DMS153 treated with DMSO at 0.1 percent for 48 hours (cell line): ENCODE measurements around the gene PCDHB11.
"Not testable (repeated sequence)": the region's sequence is repeated elsewhere in the genome, so short reads cannot be mapped to it uniquely, and the experiment has no call there.

ENCODE experiments used
- DNase-seq: peaks from one replicate; lab custom pipeline; 2025; ENCODE audit not compliant: unreplicated experiment; lab: John Stamatoyannopoulos, UW

Gene PCDHB11

DNA sequence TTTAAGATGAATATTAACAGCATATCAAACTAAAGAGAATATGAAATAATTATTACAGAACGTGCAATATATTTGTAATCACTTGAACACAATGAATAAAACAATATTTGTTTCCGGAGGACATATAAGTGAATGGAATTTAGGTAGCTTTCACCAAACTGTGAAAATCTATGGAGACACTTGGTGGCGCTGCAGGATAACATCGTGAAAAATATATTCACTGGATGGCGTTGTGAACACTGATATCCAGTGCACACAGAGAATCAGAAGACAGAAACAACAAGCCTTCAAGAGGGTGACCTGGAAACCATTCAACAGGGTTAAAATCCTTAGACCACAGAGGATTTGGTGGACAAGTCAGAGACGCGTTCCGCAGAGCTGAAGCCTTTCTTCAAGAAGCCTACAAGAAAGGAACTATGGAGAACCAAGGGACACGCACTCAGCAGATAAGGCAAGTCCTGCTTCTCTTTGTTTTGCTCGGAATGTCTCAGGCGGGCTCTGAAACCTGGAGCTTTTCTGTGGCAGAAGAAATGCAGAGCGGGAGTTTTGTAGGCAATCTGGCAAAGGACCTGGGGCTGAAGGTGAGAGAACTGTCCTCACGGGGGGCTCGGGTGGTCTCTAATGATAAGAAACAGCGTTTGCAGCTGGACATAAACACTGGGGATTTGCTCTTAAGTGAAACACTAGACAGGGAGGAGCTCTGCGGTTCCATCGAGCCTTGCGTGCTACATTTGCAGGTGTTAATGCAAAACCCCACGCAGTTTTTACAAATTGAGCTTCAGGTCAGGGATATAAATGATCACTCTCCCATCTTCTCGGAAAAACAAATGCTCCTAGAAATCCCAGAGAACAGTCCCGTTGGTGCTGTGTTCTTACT lies at the start of gene PCDHB11:
TSS of gene PCDHB11 (plus strand) at position 269 of the 877 bp plus-strand sequence. CDS start at position 417, 148 bp downstream.
- no peak for DNase-seq

DNA sequence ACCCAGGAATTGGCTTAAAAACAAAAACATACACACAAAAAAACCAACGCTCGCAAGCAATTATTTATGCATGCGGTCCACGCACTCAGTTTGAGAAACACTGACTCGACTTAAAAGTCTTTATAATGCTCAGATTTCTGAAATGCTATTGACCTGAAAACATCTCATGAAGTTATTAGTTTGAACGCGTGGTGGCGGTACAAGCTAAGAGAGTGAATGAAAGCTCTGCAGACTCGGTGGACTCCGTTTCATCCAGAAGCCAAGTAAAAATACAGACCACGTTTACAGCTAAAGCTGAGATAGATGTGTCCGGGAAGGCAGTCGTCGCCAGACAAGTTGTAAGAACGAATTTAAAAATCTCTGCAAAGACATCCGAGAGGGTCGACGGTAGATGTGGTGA lies 49.6 kb upstream of the PCDHB11 start, which contains the start of gene PCDHB6:
TSS of gene PCDHB6 (plus strand) at position 246 of the 400 bp plus-strand sequence. CDS start 201 bp downstream, outside the sequence.
- no peak for DNase-seq

DNA sequence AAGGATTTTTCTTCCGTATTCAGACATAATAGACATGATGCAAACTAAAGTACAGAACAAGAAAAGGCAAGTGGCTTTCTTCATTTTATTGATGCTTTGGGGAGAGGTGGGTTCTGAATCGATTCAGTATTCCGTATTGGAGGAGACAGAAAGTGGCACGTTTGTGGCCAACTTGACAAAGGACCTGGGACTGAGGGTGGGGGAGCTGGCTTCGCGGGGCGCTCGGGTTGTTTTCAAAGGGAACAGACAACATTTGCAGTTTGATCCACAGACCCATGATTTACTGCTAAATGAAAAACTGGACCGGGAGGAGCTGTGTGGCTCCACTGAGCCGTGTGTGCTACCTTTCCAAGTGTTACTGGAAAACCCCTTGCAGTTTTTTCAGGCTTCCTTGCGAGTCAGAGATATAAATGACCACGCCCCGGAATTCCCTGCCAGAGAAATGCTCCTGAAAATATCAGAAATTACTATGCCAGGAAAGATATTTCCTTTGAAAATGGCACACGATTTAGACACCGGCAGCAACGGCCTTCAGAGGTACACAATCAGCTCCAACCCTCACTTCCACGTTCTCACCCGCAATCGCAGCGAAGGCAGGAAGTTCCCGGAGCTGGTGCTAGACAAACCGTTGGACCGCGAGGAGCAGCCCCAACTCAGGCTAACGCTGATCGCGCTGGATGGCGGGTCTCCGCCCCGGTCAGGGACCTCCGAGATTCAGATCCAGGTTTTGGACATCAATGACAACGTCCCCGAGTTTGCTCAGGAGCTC lies 49.0 kb upstream of the PCDHB11 start:
- no peak for DNase-seq

DNA sequence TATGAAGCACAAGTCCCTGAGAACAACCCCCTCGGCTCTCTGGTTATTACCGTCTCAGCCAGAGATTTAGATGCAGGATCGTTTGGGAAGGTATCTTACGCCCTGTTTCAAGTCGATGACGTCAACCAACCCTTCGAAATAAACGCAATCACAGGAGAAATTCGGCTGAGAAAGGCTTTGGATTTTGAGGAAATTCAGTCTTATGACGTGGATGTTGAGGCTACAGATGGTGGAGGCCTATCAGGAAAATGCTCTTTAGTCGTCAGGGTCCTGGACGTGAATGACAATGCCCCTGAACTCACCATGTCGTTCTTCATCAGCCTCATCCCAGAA lies 48.5 kb upstream of the PCDHB11 start:
- DNase-seq, result no peak

DNA sequence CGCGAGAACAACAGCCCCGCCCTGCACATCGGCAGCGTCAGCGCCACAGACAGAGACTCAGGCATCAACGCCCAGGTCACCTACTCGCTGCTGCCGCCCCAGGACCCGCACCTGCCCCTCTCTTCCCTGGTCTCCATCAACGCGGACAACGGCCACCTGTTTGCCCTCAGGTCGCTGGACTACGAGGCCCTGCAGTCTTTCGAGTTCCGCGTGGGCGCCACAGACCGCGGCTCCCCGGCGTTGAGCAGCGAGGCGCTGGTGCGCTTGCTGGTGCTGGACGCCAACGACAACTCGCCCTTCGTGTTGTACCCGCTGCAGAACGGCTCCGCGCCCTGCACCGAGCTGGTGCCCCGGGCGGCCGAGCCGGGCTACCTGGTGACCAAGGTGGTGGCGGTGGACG lies 47.8 kb upstream of the PCDHB11 start:
- not testable (repeated sequence) for DNase-seq

DNA sequence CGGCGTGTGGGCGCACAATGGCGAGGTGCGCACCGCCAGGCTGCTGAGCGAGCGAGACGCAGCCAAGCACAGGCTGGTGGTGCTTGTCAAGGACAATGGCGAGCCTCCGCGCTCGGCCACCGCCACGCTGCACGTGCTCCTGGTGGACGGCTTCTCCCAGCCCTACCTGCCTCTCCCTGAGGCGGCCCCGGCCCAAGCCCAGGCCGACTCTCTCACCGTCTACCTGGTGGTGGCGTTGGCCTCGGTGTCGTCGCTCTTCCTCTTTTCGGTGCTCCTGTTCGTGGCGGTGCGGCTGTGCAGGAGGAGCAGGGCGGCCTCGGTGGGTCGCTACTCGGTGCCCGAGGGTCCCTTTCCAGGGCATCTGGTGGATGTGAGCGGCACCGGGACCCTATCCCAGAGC lies 47.3 kb upstream of the PCDHB11 start:
- not testable (repeated sequence) for DNase-seq

DNA sequence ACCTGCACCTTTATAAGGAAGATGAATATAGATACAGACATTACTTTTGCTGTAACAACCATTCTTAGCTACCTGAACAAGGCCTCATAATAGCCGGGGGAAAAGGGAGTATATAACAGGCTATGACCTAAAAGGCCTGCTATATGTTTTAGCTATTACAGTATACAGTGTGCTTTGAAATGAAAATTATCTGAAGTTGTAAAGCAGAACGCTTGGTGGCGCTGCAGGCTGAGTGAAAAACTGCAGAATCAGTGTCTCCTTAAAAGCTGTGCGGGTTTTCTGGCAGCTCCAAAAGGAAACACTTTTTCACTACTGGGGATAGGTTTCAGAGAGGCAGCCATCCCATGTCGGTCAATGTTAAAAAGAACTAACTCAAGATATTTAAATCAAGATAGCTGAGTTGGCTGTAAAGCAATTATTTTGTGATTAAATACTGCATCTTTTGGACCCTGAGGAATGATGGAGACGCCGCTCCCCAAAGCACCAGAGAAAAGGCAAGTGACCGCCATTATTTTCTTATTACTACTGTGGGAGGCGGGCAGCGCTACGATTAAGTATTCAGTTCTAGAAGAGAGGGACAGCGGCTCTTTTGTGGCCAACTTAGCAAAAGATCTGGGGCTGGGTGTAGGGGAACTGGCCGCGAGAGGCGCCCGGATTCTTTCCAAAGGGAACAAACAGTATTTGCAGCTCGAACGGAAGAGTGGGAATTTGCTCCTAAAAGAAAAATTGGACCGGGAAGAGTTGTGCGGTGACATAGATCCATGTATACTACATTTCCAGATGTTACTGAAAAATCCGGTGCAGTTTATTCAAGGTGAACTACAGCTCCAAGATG lies 43.7 kb upstream of the PCDHB11 start:
- no peak for DNase-seq

DNA sequence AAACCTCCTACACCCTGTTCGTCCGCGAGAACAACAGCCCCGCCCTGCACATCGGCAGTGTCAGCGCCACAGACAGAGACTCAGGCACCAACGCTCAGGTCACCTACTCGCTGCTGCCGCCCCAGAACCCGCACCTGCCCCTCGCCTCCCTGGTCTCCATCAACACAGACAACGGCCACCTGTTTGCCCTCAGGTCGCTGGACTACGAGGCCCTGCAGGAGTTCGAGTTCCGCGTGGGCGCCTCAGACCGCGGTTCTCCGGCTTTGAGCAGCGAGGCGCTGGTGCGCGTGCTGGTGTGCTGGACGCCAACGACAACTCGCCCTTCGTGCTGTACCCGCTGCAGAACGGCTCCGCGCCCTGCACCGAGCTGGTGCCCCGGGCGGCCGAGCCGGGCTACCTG lies 42.1 kb upstream of the PCDHB11 start:
- not testable (repeated sequence) for DNase-seq

DNA sequence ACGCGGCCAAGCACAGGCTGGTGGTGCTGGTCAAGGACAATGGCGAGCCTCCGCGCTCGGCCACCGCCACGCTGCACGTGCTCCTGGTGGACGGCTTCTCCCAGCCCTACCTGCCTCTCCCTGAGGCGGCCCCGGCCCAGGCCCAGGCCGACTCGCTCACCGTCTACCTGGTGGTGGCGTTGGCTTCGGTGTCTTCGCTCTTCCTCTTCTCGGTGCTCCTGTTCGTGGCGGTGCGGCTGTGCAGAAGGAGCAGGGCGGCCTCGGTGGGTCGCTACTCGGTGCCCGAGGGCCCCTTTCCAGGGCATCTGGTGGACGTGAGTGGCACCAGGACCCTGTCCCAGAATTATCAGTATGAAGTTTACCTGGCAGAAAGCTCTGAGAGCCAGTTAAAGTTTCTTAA lies 41.5 kb upstream of the PCDHB11 start:
- DNase-seq, result not testable (repeated sequence)

DNA sequence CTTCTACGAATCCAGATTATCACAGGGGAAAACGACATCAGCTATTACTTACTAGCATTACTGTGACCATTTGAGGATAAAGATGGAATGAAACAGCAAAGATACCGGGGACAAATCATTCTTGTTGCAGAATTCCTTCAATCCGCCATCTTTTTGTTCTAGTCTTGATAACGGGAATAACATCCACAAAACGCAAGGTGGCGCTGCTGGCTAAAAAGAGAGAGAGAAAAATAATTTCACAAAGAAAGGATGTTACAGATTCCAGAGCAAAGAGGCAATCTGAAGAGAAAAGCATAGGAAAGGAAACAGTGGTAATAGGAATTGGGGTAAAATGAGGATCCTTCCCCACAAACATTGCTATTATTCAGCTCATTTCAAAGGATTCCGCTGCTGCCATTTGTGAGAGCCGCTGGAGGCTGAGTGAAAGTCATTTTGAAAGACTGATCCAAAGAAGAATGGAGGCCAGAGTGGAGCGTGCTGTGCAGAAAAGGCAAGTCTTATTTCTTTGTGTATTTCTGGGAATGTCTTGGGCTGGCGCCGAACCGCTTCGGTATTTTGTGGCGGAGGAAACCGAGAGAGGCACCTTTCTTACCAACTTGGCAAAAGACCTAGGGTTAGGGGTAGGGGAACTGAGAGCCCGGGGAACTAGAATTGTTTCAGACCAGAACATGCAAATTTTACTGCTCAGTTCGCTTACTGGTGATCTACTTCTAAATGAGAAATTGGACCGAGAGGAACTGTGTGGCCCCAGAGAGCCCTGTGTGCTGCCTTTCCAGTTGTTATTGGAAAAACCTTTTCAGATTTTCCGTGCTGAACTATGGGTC lies 26.8 kb upstream of the PCDHB11 start, which contains the start of gene PCDHB7:
TSS of gene PCDHB7 (plus strand) at position 264 of the 824 bp plus-strand sequence. CDS start at position 456, 192 bp downstream.
- DNase-seq, result no peak

DNA sequence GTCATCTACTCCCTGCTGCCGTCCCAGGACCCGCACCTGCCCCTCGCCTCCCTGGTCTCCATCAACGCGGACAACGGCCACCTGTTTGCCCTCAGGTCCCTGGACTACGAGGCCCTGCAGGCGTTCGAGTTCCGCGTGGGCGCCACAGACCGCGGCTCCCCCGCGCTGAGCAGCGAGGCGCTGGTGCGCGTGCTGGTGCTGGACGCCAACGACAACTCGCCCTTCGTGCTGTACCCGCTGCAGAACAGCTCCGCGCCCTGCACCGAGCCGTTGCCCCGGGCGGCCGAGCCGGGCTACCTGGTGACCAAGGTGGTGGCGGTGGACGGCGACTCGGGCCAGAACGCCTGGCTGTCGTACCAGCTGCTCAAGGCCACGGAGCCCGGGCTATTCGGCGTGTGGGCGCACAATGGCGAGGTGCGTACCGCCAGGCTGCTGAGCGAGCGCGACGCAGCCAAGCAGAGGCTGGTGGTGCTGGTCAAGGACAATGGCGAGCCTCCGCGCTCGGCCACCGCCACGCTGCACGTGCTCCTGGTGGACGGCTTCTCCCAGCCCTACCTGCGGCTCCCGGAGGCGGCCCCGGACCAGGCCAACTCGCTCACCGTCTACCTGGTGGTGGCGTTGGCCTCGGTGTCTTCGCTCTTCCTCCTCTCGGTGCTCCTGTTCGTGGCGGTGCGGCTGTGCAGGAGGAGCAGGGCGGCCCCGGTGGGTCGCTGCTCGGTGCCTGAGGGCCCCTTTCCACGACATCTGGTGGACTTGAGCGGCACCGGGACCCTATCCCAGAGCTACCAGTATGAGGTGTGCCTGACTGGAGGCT lies 24.9 kb upstream of the PCDHB11 start:
- DNase-seq, result not testable (repeated sequence)

DNA sequence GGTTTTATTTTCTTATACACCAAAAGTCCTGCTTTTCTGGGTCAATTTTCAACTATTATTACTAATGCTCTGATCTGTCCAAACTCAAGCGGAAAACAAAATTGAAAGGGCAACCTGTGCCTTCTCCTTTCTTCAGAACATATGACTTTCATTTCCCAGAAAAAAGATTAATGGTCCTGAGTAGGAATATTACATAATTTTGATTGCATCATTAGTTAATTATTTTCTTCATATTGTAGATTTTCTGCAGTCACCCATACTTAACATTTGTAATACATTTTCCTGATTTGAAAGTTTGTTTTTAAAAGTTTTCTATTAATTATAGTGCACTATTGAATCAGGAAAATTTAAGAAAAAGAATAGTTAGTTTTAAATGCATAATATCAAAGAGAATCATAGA lies 23.5 kb upstream of the PCDHB11 start:
- no peak for DNase-seq

DNA sequence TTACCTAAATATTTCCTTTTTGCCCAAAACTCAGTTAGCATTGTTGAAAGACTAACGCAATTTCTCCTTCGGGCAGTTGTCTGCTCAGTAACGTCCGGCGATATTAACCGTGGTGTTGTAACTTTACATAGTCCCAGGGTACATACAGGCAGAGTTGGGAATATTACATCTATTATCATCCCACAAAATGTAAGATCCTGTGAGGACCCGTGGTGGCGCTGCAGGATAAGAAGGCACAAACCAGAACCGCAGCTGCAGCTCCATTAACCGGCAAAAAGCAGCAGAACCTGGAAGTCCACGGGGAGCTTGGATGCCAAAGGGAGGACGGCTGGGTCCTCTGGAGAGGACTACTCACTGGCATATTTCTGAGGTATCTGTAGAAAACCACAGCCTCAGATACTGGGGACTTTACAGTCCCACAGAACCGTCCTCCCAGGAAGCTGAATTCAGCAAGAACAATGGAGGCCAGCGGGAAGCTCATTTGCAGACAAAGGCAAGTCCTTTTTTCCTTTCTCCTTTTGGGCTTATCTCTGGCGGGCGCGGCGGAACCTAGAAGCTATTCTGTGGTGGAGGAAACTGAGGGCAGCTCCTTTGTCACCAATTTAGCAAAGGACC lies 21.7 kb upstream of the PCDHB11 start, which contains the start of gene PCDHB8:
TSS of gene PCDHB8 (plus strand) at position 214 of the 615 bp plus-strand sequence. CDS start at position 459, 245 bp downstream.
- not testable (repeated sequence) for DNase-seq

DNA sequence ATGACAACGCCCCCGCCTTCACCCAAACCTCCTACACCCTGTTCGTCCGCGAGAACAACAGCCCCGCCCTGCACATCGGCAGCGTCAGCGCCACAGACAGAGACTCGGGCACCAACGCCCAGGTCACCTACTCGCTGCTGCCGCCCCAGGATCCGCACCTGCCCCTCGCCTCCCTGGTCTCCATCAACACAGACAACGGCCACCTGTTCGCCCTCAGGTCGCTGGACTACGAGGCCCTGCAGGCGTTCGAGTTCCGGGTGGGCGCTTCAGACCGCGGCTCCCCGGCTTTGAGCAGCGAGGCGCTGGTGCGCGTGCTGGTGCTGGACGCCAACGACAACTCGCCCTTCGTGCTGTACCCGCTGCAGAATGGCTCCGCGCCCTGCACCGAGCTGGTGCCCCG lies 20.1 kb upstream of the PCDHB11 start:
- not testable (repeated sequence) for DNase-seq

DNA sequence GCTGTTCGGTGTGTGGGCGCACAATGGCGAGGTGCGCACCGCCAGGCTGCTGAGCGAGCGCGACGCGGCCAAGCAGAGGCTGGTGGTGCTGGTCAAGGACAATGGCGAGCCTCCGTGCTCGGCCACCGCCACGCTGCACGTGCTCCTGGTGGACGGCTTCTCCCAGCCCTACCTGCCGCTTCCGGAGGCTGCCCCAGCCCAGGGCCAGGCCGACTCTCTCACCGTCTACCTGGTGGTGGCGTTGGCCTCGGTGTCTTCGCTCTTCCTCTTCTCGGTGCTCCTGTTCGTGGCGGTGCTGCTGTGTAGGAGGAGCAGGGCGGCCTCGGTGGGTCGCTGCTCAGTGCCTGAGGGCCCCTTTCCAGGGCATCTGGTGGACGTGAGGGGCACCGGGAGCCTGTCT lies 19.6 kb upstream of the PCDHB11 start:
- not testable (repeated sequence) for DNase-seq

DNA sequence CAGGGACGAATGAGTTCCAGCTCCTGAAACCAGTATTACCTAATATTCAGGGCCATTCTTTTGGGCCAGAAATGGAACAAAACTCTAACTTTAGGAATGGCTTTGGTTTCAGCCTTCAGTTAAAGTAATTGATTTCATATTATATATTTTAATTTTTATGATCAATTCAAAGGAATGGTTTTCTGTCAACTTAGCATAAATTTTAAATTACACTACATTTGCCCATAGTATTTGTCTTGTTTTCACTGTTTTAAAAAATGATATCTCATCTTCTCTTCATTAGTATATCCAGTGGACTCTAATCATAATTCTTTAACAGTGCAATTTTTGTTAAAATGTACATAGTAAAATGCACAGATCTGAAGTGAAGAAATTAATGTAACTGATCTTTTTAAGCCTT lies 19.1 kb upstream of the PCDHB11 start:
- DNase-seq, result no peak

DNA sequence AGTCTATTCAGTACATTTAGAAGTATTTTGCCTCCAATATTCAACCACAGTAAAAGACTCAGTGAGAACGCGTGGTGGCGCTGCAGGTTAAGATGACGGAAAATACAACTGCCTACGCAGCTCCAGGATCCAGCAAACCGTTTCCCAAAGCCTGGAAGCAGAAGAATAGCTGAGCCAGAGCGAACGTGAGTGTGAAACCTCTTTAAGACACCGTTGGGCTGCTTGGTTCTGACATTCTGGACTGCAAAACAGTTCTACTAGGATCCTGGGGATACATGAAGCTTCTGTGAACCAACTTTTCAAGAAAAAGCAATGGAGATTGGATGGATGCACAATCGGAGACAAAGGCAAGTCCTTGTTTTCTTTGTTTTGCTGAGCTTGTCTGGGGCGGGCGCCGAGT lies 17.2 kb upstream of the PCDHB11 start, which contains the start of gene PCDHB16:
TSS of gene PCDHB16 (plus strand) at position 140 of the 400 bp plus-strand sequence. CDS start at position 313, 173 bp downstream.
- no peak for DNase-seq

DNA sequence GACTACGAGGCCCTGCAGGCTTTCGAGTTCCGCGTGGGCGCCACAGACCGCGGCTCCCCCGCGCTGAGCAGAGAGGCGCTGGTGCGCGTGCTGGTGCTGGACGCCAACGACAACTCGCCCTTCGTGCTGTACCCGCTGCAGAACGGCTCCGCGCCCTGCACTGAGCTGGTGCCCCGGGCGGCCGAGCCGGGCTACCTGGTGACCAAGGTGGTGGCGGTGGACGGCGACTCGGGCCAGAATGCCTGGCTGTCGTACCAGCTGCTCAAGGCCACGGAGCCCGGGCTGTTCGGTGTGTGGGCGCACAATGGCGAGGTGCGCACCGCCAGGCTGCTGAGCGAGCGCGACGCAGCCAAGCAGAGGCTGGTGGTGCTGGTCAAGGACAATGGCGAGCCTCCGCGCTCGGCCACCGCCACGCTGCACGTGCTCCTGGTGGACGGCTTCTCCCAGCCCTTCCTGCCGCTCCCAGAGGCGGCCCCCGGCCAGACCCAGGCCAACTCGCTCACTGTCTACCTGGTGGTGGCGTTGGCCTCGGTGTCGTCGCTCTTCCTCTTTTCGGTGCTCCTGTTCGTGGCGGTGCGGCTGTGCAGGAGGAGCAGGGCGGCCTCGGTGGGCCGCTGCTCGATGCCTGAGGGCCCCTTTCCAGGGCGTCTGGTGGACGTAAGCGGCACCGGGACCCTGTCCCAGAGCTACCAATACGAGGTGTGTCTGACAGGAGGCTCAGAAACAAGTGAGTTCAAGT lies 15.1 kb upstream of the PCDHB11 start:
- DNase-seq, result not testable (repeated sequence)
